Muscle of leg (tissue), 11 donors: Measurements from ENCODE around the gene DND1. TPM values are rescaled to one million over a fixed set of nuclear protein-coding genes. Genes with fewer than 3 reads are reported as not detected.
"Not testable (repeated sequence)": the region's sequence is repeated elsewhere in the genome, so short reads cannot be mapped to it uniquely, and the experiment has no call there.

Experiments used
- DNase-seq: peaks from one replicate; pipeline ENCODE4 v3.0.0; 2013
- H3K27ac ChIP-seq: one replicate; pipeline ENCODE4 v1.5.1; 2013; ENCODE audit warnings: mild to moderate bottlenecking, low read length, control low read depth
- H3K27me3 ChIP-seq: one replicate; pipeline ENCODE4 v1.6.1; 2013; ENCODE audit warnings: low read length; ENCODE audit not compliant: control insufficient read depth, insufficient read depth
- H3K36me3 ChIP-seq: one replicate; pipeline ENCODE4 v1.6.1; 2013; ENCODE audit warnings: low read length; ENCODE audit not compliant: control insufficient read depth, insufficient read depth
- H3K4me1 ChIP-seq: one replicate; pipeline ENCODE4 v1.6.1; 2013; ENCODE audit warnings: low read length; ENCODE audit not compliant: control insufficient read depth, insufficient read depth
- H3K4me3 ChIP-seq: one replicate; pipeline ENCODE4 v1.5.1; 2013; ENCODE audit warnings: low read length, control low read depth
- H3K9me3 ChIP-seq: replicated peaks from 2 replicates; pipeline ENCODE4 v1.6.1; 2013; ENCODE audit warnings: low read depth, low read length; ENCODE audit not compliant: control insufficient read depth
- WGBS: methylation state at CpG from one replicate; pipeline ENCODE4 v1.1.5; 2013; ENCODE audit warnings: missing lambda C conversion rate; ENCODE audit not compliant: insufficient coverage; 5-methylcytosine and 5-hydroxymethylcytosine counted together
- polyA plus RNA-seq, 8 donors: library from polyadenylated mRNA; unstranded; fragments of 120-200 nt; gene quantifications; one replicate each; pipeline versions ENCODE4 v1.2.1 to v1.2.3, GENCODE V29; 2013; ENCODE audit warnings: inconsistent platforms in 1 of 8, low replicate concordance in 1 of 8; ENCODE audit not compliant: insufficient read length in 8 of 8, insufficient read depth in 1 of 8
- total RNA-seq: library from RNA; stranded (reverse); fragments of 120-200 nt; gene quantifications from one replicate; pipeline ENCODE4 v1.2.4, GENCODE V29; 2013

DND1 gene
- total and polyA plus RNA-seq, 9 donors: 0.12 to 0.32 (median 0.30) TPM; not detected in 4

- Histone ChIP-seq H3K4me3 (peak overlapping the region; percentile 40), H3K4me1 (peaks cover 15% of the 10 kb centered on the region), H3K27ac (peak overlapping the region; percentile 65), H3K9me3 (peaks cover 5% of the 10 kb centered on the region), H3K27me3 (peaks cover 32% of the 10 kb centered on the region), H3K36me3 (no peaks in the 10 kb centered on the region)
- DNase-seq: no peak
- 57% methylated on average over 1 of the region's 4 CpGs for WGBS
Observed at GRCh38 chr5:140631036-140631417, 42.3 kb downstream of the DND1 start.

- WGBS: no CpG with 5 or more reads among the region's 2 CpGs
- peak overlapping the region; percentile 40 for H3K4me3 ChIP-seq
- peaks cover 15% of the 10 kb centered on the region for H3K4me1 ChIP-seq
- DNase-seq: no peak
- H3K27me3 ChIP-seq: peaks cover 32% of the 10 kb centered on the region
- H3K9me3 ChIP-seq: peaks cover 5% of the 10 kb centered on the region
- no peaks in the 10 kb centered on the region for H3K36me3 ChIP-seq
- peak overlapping the region; percentile 65 for H3K27ac ChIP-seq
Observed at GRCh38 chr5:140630292-140631035, 42.9 kb downstream of the DND1 start.

- Histone ChIP-seq H3K4me3 (no peak overlapping the region), H3K27ac (no peak overlapping the region), H3K27me3 (peaks cover 28% of the 10 kb centered on the region), H3K36me3 (no peaks in the 10 kb centered on the region), H3K9me3 (peaks cover 5% of the 10 kb centered on the region), H3K4me1 (peaks cover 15% of the 10 kb centered on the region)
- no peak for DNase-seq
- no CpG with 5 or more reads among the region's 1 CpG for WGBS
Observed at GRCh38 chr5:140628711-140629110, 44.7 kb downstream of the DND1 start.

DNA sequence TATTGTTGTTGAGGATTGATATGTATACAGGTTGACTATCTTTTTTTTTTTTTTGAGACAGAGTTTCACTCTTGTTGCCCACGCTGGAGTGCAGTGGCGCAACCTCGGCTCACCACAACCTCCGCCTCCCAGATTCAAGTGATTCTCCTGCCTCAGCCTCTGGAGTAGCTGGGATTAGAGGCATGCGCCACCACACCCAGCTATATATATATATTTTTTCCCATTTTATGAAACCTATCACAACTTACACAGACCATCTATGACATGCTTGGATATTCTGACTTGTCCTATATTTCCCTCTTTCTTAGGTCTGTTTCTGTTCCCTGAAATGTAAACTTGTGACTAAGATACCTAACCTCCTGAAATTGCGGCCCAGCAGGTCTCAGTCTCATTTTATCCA lies 45.4 kb downstream of the DND1 start:
- H3K4me1 ChIP-seq: peaks cover 11% of the 10 kb centered on the region
- no peak for DNase-seq
- H3K4me3 ChIP-seq: no peak overlapping the region
- H3K36me3 ChIP-seq: no peaks in the 10 kb centered on the region
- H3K9me3 ChIP-seq: peaks cover 5% of the 10 kb centered on the region
- H3K27ac ChIP-seq: no peak overlapping the region
- 83% methylated on average over 3 of the region's 6 CpGs for WGBS
- peaks cover 25% of the 10 kb centered on the region for H3K27me3 ChIP-seq

GRCh38 chr5:140624886-140625285 lies 48.5 kb downstream of the DND1 start:
- H3K4me1 ChIP-seq, H3K36me3 ChIP-seq, H3K4me3 ChIP-seq, DNase-seq, H3K27ac ChIP-seq, H3K27me3 ChIP-seq, H3K9me3 ChIP-seq: not testable (repeated sequence)
- 100% methylated on average over 4 of the region's 10 CpGs for WGBS

- not testable (repeated sequence) for H3K36me3 ChIP-seq, H3K27ac ChIP-seq, H3K4me1 ChIP-seq, DNase-seq, H3K27me3 ChIP-seq, H3K9me3 ChIP-seq, H3K4me3 ChIP-seq
Observed at GRCh38 chr5:140623061-140623460, 50.3 kb downstream of the DND1 start.

DNA sequence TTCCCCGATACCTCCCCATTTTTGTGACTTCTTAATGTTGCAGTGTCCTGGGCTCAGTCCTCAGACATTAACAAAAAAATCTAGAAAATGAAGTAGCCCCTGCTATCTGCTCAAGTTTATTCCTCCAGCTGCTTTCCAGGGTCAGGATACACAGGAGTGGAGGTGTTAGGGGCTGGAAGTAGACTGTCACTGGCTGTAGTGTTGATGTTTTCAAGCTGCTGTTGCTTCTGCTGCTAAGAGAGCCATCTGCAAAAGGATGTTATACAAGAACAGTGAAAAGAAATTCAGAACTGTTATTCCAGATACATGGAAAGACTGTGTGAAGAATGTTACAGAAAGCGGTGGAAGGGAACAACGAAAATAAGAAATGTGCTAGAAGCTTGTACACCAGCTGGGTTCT lies 51.1 kb downstream of the DND1 start:
- no peak overlapping the region for H3K27ac ChIP-seq

More for the DNA sequence above, 51.1 kb downstream of the DND1 start:
- no peaks in the 10 kb centered on the region for H3K9me3 ChIP-seq
- DNase-seq: no peak
- H3K4me1 ChIP-seq: no peaks in the 10 kb centered on the region
- H3K36me3 ChIP-seq: no peaks in the 10 kb centered on the region
- no peak overlapping the region for H3K4me3 ChIP-seq
- 85% methylated on average over 2 of the region's 3 CpGs for WGBS
- no peaks in the 10 kb centered on the region for H3K27me3 ChIP-seq

Other genes starting within 250 kb of the DND1 start
- gene EIF4EBP3, start 125.9 kb downstream of the DND1 start, total RNA-seq: 2.6 TPM
- gene EIF4EBP3, start 125.9 kb downstream of the DND1 start, polyA plus RNA-seq: 10 to 100 TPM in 1 of 8 donors, 1 to 10 TPM in 7; 4.6 to 13.7 (median 6.4) TPM
- gene SRA1, start 116.1 kb downstream of the DND1 start, total RNA-seq: 21.1 TPM
- 10 to 100 TPM; 20.6 to 28.9 (median 21.4) TPM for gene SRA1, start 116.1 kb downstream of the DND1 start, polyA plus RNA-seq
- gene APBB3, start 109.0 kb downstream of the DND1 start, total RNA-seq: 13.7 TPM
- gene APBB3, start 109.0 kb downstream of the DND1 start, polyA plus RNA-seq: 10 to 100 TPM; 15.5 to 35.0 (median 24.9) TPM
- 10.1 TPM for gene SLC35A4, start 108.7 kb downstream of the DND1 start, total RNA-seq
- 10 to 100 TPM; 51.4 to 71.8 (median 63.1) TPM for gene SLC35A4, start 108.7 kb downstream of the DND1 start, polyA plus RNA-seq
- gene CD14, start 40.4 kb downstream of the DND1 start, total RNA-seq: 32.1 TPM
- 10 to 100 TPM; 21.0 to 32.8 (median 28.4) TPM for gene CD14, start 40.4 kb downstream of the DND1 start, polyA plus RNA-seq
- gene TMCO6, start 34.1 kb downstream of the DND1 start, total RNA-seq: 5.6 TPM
- 10 to 100 TPM in 2 of 8 donors, 1 to 10 TPM in 6; 7.0 to 11.8 (median 8.7) TPM for gene TMCO6, start 34.1 kb downstream of the DND1 start, polyA plus RNA-seq
- 66.3 TPM for gene NDUFA2, start 25.9 kb downstream of the DND1 start, total RNA-seq
- gene NDUFA2, start 25.9 kb downstream of the DND1 start, polyA plus RNA-seq: 10 to 100 TPM; 57.9 to 76.0 (median 67.2) TPM
- 63.6 TPM for gene IK, start 25.7 kb downstream of the DND1 start, total RNA-seq
- 100 to 1,000 TPM in 5 of 8 donors, 10 to 100 TPM in 3; 85.1 to 124 (median 109) TPM for gene IK, start 25.7 kb downstream of the DND1 start, polyA plus RNA-seq
- 9.9 TPM for gene WDR55, start 8.7 kb downstream of the DND1 start, total RNA-seq
- gene WDR55, start 8.7 kb downstream of the DND1 start, polyA plus RNA-seq: 10 to 100 TPM; 11.5 to 16.0 (median 13.9) TPM
- 41.4 TPM for gene HARS1, start 17.8 kb upstream of the DND1 start, total RNA-seq
- 10 to 100 TPM; 47.0 to 54.0 (median 51.0) TPM for gene HARS1, start 17.8 kb upstream of the DND1 start, polyA plus RNA-seq
- 23.5 TPM for gene HARS2, start 17.9 kb upstream of the DND1 start, total RNA-seq
- 10 to 100 TPM; 21.8 to 29.5 (median 25.3) TPM for gene HARS2, start 17.9 kb upstream of the DND1 start, polyA plus RNA-seq
- gene ZMAT2, start 26.9 kb upstream of the DND1 start, total RNA-seq: 68.5 TPM
- 100 to 1,000 TPM in 1 of 8 donors, 10 to 100 TPM in 7; 78.9 to 104 (median 90.5) TPM for gene ZMAT2, start 26.9 kb upstream of the DND1 start, polyA plus RNA-seq
- 0.04 TPM for gene PCDHA1, start 112.6 kb upstream of the DND1 start, total RNA-seq
- under 1 TPM in 4 of 8 donors, not detected in 4; 0.04 to 0.09 (median 0.06) TPM for gene PCDHA1, start 112.6 kb upstream of the DND1 start, polyA plus RNA-seq
- 0.04 TPM for gene PCDHA2, start 121.3 kb upstream of the DND1 start, total RNA-seq
- gene PCDHA2, start 121.3 kb upstream of the DND1 start, polyA plus RNA-seq: under 1 TPM in 5 of 8 donors, not detected in 3; 0.03 to 0.13 (median 0.05) TPM
- 0.18 TPM for gene PCDHA3, start 127.5 kb upstream of the DND1 start, total RNA-seq
- under 1 TPM; 0.05 to 0.23 (median 0.17) TPM for gene PCDHA3, start 127.5 kb upstream of the DND1 start, polyA plus RNA-seq
- gene PCDHA4, start 133.5 kb upstream of the DND1 start, total RNA-seq: 0.22 TPM
- under 1 TPM; 0.07 to 0.23 (median 0.12) TPM for gene PCDHA4, start 133.5 kb upstream of the DND1 start, polyA plus RNA-seq
- gene PCDHA5, start 148.0 kb upstream of the DND1 start, total RNA-seq: 0.04 TPM
- under 1 TPM in 5 of 8 donors, not detected in 3; 0.04 to 0.30 (median 0.11) TPM for gene PCDHA5, start 148.0 kb upstream of the DND1 start, polyA plus RNA-seq
- gene PCDHA6, start 154.4 kb upstream of the DND1 start, total RNA-seq: 0.09 TPM
- gene PCDHA6, start 154.4 kb upstream of the DND1 start, polyA plus RNA-seq: under 1 TPM; 0.04 to 0.36 (median 0.13) TPM
- 0.13 TPM for gene PCDHA7, start 160.7 kb upstream of the DND1 start, total RNA-seq
- under 1 TPM; 0.04 to 0.26 (median 0.13) TPM for gene PCDHA7, start 160.7 kb upstream of the DND1 start, polyA plus RNA-seq
- 0.09 TPM for gene PCDHA8, start 167.6 kb upstream of the DND1 start, total RNA-seq
- under 1 TPM in 4 of 8 donors, not detected in 4; 0.03 to 0.11 (median 0.06) TPM for gene PCDHA8, start 167.6 kb upstream of the DND1 start, polyA plus RNA-seq
- 0.04 TPM for gene PCDHA9, start 174.8 kb upstream of the DND1 start, total RNA-seq
- under 1 TPM in 4 of 8 donors, not detected in 4; 0.03 to 0.05 (median 0.03) TPM for gene PCDHA9, start 174.8 kb upstream of the DND1 start, polyA plus RNA-seq
- 0.09 TPM for gene PCDHA10, start 182.3 kb upstream of the DND1 start, total RNA-seq
- under 1 TPM; 0.04 to 0.12 (median 0.07) TPM for gene PCDHA10, start 182.3 kb upstream of the DND1 start, polyA plus RNA-seq
- 0.09 TPM for gene PCDHA11, start 195.4 kb upstream of the DND1 start, total RNA-seq
- gene PCDHA11, start 195.4 kb upstream of the DND1 start, polyA plus RNA-seq: under 1 TPM in 5 of 8 donors, not detected in 3; 0.04 to 0.43 (median 0.09) TPM
- 0.09 TPM for gene PCDHA12, start 201.7 kb upstream of the DND1 start, total RNA-seq
- under 1 TPM in 6 of 8 donors, not detected in 2; 0.05 to 0.12 (median 0.07) TPM for gene PCDHA12, start 201.7 kb upstream of the DND1 start, polyA plus RNA-seq
- gene PCDHA13, start 208.5 kb upstream of the DND1 start, total RNA-seq: 0.04 TPM
- under 1 TPM in 3 of 8 donors, not detected in 5; 0.03 to 0.14 (median 0.04) TPM for gene PCDHA13, start 208.5 kb upstream of the DND1 start, polyA plus RNA-seq